Caco-2 (cell line): ENCODE data around the gene DOCK6. TPM values are rescaled to one million over a fixed set of nuclear protein-coding genes. Genes with fewer than 3 reads are reported as not detected.

Experiments used
- BruUV-seq: library from RNA; stranded (reverse); fragments of 400-500 nt; replicated peaks from 2 replicates; lab custom pipeline; 2021; lab: Mats Ljungman, UMichigan
- CTCF ChIA-PET: fragments of 300-600 bp; sonication (Branson Sonifier 250); formaldehyde crosslinking; loops from one replicate; lab custom pipeline; 2022; ENCODE audit warnings: antibody characterized with exemption; lab: Charles Lee
- POLR2A ChIA-PET: fragments of 300-600 bp; sonication (Branson Sonifier 250); formaldehyde crosslinking; loops from one replicate; lab custom pipeline; 2022; ENCODE audit warnings: antibody characterized with exemption; lab: Charles Lee
- DNase-seq, 2 experiments: peaks; one replicate each; pipeline versions ENCODE4 v3.0.0 to v3.0.0-alpha.2; 2020 to 2022
- H3K27me3 ChIP-seq: replicated peaks from 2 replicates; pipeline ENCODE4 v1.6.0; 2011; ENCODE audit warnings: low read length; ENCODE audit not compliant: control insufficient read depth, insufficient read depth
- H3K36me3 ChIP-seq: 2 replicates; pipeline ENCODE4 v1.5.1; 2011; ENCODE audit warnings: low read length; ENCODE audit not compliant: control insufficient read depth, insufficient read depth
- H3K4me1 ChIP-seq: fragments of 250-450 bp; sonication (Bioruptor Pico); 2 replicates; pipeline ENCODE4 v1.5.1; 2020; ENCODE audit warnings: mild to moderate bottlenecking
- H3K4me3 ChIP-seq: 2 replicates; pipeline ENCODE4 v1.5.1; 2011; ENCODE audit warnings: low read depth, mild to moderate bottlenecking, control low read depth, low read length
- H3K9me3 ChIP-seq: fragments of 250-450 bp; sonication (Bioruptor Pico); 2 replicates; pipeline ENCODE4 v1.5.1; 2020; ENCODE audit warnings: mild to moderate bottlenecking, moderate library complexity
- H3K27ac Mint-ChIP-seq: one replicate; pipeline ENCODE4 v1.8.0; 2022; ENCODE audit warnings: mixed read lengths; ENCODE audit not compliant: unreplicated experiment
- H3K27me3 Mint-ChIP-seq: one replicate; pipeline ENCODE4 v1.8.0; 2022; ENCODE audit warnings: mixed read lengths; ENCODE audit not compliant: insufficient read depth, unreplicated experiment
- H3K36me3 Mint-ChIP-seq: one replicate; pipeline ENCODE4 v1.8.0; 2022; ENCODE audit warnings: mild to moderate bottlenecking, mixed read lengths; ENCODE audit not compliant: insufficient read depth, unreplicated experiment
- H3K4me1 Mint-ChIP-seq: one replicate; pipeline ENCODE4 v1.8.0; 2022; ENCODE audit warnings: low read depth, mixed read lengths; ENCODE audit not compliant: unreplicated experiment
- H3K4me3 Mint-ChIP-seq: one replicate; pipeline ENCODE4 v1.8.0; 2022; ENCODE audit warnings: mild to moderate bottlenecking, moderate library complexity, mixed read lengths; ENCODE audit not compliant: unreplicated experiment
- H3K9me3 Mint-ChIP-seq: one replicate; pipeline ENCODE4 v1.8.0; 2022; ENCODE audit warnings: mixed read lengths; ENCODE audit not compliant: unreplicated experiment
- intact Hi-C: fragments of 100-400 bp; cut with micrococcal nuclease; formaldehyde crosslinking; loops from one replicate; pipeline ENCODE4 v1.10.0; 2022; ENCODE audit not compliant: unreplicated experiment
- total RNA-seq: library from RNA; stranded (reverse); gene quantifications from 2 replicates; pipeline ENCODE4 v1.2.3, GENCODE V29; 2022
- TF ChIP-seq, protein P1 (sequence below), 2 experiments: fragments of 200-600 bp in 1 of 2; IDR thresholded peaks; 1 replicate in 1 of 2; 2 replicates in 1 of 2; pipeline versions ENCODE4 v1.5.1 to v1.8.0; 2011 to 2022; ENCODE audit warnings: antibody characterized with exemption in 1 of 2, control low read depth in 1 of 2, inconsistent platforms in 1 of 2, low read depth in 1 of 2, low read length in 1 of 2, mild to moderate bottlenecking in 1 of 2, moderate library complexity in 1 of 2; ENCODE audit not compliant: insufficient read depth in 1 of 2, severe bottlenecking in 1 of 2, unreplicated experiment in 1 of 2

The DOCK6 gene
- total RNA-seq, 1 experiment from 2014 or later, result 84.1 TPM

DNA sequence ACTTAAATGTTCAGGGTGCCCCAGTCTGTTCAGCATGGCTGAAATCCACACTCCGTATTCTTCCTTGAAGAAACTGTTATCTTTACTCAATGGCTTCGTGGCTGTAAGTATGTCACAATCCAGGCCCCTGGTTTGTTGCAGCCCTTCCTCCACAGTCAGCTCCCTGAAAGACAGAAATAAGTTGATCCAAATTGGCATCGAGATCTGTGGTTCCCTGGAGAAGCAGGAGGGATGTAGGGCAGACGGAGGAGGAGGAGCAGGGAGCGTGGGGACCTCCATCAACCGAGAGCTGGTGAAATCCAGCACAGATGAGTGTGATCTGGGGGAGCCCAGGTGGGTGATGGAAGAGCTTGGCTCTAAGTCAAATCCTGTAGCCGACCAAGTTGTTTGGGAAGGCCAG is 33.9 kb upstream of the DOCK6 start:
- POLR2A ChIA-PET, result no interaction called here
- intact Hi-C loops, result no loop called here
- TF ChIP-seq, protein P1, sequence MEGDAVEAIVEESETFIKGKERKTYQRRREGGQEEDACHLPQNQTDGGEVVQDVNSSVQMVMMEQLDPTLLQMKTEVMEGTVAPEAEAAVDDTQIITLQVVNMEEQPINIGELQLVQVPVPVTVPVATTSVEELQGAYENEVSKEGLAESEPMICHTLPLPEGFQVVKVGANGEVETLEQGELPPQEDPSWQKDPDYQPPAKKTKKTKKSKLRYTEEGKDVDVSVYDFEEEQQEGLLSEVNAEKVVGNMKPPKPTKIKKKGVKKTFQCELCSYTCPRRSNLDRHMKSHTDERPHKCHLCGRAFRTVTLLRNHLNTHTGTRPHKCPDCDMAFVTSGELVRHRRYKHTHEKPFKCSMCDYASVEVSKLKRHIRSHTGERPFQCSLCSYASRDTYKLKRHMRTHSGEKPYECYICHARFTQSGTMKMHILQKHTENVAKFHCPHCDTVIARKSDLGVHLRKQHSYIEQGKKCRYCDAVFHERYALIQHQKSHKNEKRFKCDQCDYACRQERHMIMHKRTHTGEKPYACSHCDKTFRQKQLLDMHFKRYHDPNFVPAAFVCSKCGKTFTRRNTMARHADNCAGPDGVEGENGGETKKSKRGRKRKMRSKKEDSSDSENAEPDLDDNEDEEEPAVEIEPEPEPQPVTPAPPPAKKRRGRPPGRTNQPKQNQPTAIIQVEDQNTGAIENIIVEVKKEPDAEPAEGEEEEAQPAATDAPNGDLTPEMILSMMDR (IDR thresholded peaks at IDR 0.05; ENCODE audit: insufficient read depth in 1 of 2, low read depth in 1 of 2, low read length in 1 of 2, severe bottlenecking in 1 of 2, unreplicated experiment in 1 of 2), result no peak
- Mint-ChIP-seq H3K27me3 (no peaks in the 10 kb centered on the region), H3K4me3 (no peak overlapping the region), H3K36me3 (no peaks in the 10 kb centered on the region), H3K27ac (no peak overlapping the region), H3K4me1 (peaks cover 14% of the 10 kb centered on the region), H3K9me3 (no peaks in the 10 kb centered on the region)
- Histone ChIP-seq H3K4me1 (no peaks in the 10 kb centered on the region), H3K36me3 (no peaks in the 10 kb centered on the region), H3K27me3 (no peaks in the 10 kb centered on the region), H3K9me3 (no peaks in the 10 kb centered on the region), H3K4me3 (no peak overlapping the region)
- CTCF ChIA-PET, result no interaction called here
- DNase-seq, result no peak
- no TSS peak for BruUV-seq

DNA sequence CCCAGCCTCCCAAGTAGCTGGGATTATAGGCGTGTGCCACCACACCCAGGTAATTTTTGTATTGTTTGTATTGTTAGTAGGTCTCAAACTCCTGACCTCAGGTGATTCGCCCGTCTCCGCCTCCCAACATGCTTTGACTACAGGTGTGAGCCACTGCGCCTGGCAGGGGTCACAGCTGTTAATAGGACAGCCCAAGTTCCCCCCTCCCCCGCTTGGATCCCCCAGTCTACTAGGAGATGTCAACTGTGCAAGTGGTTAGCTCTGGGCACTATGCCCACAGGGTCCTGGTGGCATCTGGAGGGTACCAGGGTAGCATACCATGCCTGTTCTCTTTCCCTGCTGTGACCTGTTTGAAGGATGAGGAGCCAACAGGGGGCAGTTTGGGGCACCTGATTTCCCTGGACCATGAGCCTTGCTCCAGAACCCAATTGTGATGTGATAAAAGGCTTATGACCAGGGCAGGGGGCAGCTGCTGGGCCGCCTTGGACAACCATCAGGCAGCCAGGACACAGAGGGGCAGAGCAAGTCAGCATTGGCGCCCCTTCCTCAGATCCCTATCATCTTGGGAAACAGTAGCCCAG is 33.4 kb upstream of the DOCK6 start, which contains the start of gene TSPAN16:
Gene TSPAN16, plus strand, starts transcription at position 496 of the 581 bp plus-strand sequence. CDS start 138 bp downstream, outside the sequence.
- DNase-seq, result no peak
- TF ChIP-seq, protein P1 (IDR thresholded peaks at IDR 0.05; ENCODE audit: insufficient read depth in 1 of 2, low read depth in 1 of 2, low read length in 1 of 2, severe bottlenecking in 1 of 2, unreplicated experiment in 1 of 2), result no peak
- Histone ChIP-seq H3K27me3 (no peaks in the 10 kb centered on the region), H3K36me3 (no peaks in the 10 kb centered on the region), H3K9me3 (no peaks in the 10 kb centered on the region), H3K4me1 (no peaks in the 10 kb centered on the region), H3K4me3 (no peak within 1 kb of the TSS)
- Mint-ChIP-seq H3K27ac (no peak within 1 kb of the TSS), H3K27me3 (no peaks in the 10 kb centered on the region), H3K4me1 (peaks cover 14% of the 10 kb centered on the region), H3K36me3 (no peaks in the 10 kb centered on the region), H3K4me3 (no peak within 1 kb of the TSS), H3K9me3 (no peaks in the 10 kb centered on the region)
- POLR2A ChIA-PET, result no interaction called here
- CTCF ChIA-PET, result no interaction called here
- BruUV-seq, result no TSS peak
- intact Hi-C loops, result loop anchor here (2.0 kb wide), 1 partner anchor 85 kb away; no protein-coding TSS in a partner anchor

DNA sequence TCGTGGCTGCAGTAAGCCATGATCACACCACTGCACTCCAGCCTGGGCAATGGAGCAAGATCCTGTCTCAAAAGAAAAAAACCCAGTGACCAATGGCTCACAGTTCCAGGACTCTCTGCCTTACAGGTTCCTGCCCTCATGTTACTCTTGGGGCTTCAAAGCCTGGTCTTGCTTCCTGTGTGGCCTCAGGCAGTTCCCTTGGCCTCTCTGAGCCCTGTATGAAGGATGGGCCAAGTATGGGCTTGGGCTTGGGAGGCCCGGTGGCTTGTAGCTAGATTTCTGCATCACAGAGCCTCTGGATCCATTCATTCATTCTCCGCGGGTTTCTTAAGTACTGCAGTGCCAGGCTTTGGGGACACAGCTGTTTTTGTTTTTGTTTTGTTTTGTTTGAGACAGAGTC is 32.9 kb upstream of the DOCK6 start:
- Mint-ChIP-seq H3K27me3 (no peaks in the 10 kb centered on the region), H3K27ac (no peak overlapping the region), H3K4me1 (peaks cover 14% of the 10 kb centered on the region), H3K9me3 (no peaks in the 10 kb centered on the region), H3K36me3 (no peaks in the 10 kb centered on the region), H3K4me3 (no peak overlapping the region)
- TF ChIP-seq, protein P1 (IDR thresholded peaks at IDR 0.05; ENCODE audit: insufficient read depth in 1 of 2, low read depth in 1 of 2, low read length in 1 of 2, severe bottlenecking in 1 of 2, unreplicated experiment in 1 of 2), result no peak
- DNase-seq, result no peak
- Histone ChIP-seq H3K4me1 (no peaks in the 10 kb centered on the region), H3K36me3 (no peaks in the 10 kb centered on the region), H3K4me3 (no peak overlapping the region), H3K27me3 (no peaks in the 10 kb centered on the region), H3K9me3 (no peaks in the 10 kb centered on the region)
- intact Hi-C loops, result loop anchor here (2.0 kb wide), 1 partner anchor 86 kb away; no protein-coding TSS in a partner anchor
- BruUV-seq, result no TSS peak
- CTCF ChIA-PET, result no interaction called here
- POLR2A ChIA-PET, result no interaction called here
